HTR-8/SVneo (cell line): Measurements from ENCODE around the gene TMEM106A.
"Not testable (repeated sequence)": the region's sequence is repeated elsewhere in the genome, so short reads cannot be mapped to it uniquely, and the experiment has no call there.

ENCODE experiments used
- DNase-seq: peaks from one replicate; pipeline ENCODE4 v3.0.0; 2011; ENCODE audit warnings: low spot score, mixed read lengths; ENCODE audit not compliant: insufficient read length
- FAIRE-seq: peaks from 2 replicates; lab custom pipeline; 2011; peaks lifted over from hg19 to GRCh38; lab: Jason Lieb, UNC

Gene TMEM106A, protein sequence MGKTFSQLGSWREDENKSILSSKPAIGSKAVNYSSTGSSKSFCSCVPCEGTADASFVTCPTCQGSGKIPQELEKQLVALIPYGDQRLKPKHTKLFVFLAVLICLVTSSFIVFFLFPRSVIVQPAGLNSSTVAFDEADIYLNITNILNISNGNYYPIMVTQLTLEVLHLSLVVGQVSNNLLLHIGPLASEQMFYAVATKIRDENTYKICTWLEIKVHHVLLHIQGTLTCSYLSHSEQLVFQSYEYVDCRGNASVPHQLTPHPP

DNA sequence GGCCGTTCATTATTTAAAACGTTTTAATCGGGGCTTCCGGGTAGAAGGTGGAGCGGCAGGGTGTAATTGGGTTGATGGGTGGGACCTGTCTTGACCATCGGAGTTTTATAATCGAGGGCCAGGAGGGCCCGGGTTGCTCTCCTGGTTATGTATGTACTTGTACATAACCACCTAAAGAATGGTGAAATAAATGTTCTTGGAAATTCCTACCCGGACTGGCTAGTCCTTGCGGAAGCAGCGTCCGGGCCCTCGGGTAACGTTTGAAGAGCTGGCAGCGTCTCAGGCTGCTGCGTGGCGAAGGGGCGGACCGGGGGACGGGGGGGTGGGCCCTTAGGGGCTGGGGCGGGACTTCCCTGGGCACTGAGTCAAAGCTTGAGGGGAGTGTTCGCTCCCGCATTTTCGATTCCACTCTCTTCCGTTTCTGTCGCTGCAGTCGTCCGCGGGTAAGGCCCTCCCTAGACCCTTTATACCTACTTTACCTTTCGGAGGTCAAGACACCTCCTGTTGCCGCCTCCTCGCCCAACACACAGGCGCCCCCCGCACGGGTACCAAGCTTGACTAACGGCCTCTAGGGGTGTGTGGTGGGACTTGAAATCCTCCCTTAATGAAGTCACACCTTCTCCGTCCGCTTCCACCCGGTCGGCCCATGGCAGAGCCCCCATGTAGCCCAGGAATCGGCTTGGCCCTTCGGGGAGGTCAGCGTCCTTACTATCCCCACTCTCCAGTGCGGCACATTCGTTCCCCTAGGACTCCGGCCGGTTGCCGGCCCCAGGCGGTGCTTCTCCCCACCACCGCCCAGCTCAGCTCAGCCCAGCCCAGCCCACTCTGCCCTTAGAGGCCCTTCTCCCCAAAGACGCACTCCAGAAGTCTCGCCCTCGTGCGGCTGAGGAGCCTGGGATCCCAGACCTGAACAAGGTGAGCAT is at the start of gene TMEM106A:
Gene TMEM106A (plus strand): TSS at position 396 of the 923 bp plus-strand sequence. CDS start 1,167 bp downstream, outside the sequence.
- FAIRE-seq, result peak; percentile 71

DNA sequence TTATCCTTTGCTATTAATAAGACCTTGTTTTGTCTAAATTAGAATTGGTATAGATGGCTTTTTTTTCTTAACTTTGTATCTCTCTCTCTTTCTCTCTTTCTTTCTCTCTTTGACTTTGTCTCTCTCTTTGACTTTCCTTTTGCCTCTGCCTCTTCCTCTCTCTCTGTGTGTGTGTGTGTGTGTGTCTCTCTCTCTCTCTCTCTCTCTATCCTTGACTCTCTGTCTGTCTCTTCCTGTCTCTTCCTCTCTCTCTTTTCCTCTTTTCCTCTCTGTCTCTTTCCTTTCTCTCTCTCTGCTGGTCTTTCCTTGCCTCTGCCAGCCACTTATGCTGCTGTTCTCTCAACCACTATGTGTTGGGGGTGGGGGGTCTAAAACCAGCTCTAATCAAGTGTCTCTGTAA is 45.7 kb upstream of the TMEM106A start:
- not testable (repeated sequence) for DNase-seq, FAIRE-seq

More for the DNA sequence above, at the start of gene TMEM106A:
- peak; percentile 97 for DNase-seq

DNA sequence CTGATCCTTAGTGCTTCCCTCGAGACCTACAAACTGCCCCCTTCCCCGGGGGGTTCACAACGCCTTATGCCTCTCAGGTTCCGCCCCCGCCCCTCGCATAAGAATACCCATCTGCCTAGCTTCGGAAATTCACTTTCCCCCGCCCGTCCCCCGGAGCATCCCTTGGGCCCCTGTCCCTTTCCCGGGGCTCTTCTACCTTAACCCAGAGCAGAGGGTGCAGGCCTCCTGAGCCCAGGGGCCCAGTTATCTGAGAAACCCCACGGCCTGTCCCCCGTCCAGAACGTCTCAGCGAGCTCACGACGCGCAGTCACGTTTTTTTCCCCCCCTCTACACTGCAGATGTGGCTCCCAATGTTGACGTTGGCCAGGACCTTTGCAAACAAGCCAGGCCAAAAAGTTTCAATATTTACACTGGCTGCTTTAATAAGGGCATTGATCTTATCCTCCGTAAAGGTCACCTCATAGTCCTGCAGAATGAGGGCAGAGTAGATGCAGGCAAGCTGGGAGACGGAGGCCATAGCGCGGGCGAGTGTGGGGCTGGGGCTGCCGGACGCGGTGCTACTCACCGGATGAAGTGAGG is 42.0 kb upstream of the TMEM106A start:
- DNase-seq (no peak), FAIRE-seq (peak; percentile 9)

DNA sequence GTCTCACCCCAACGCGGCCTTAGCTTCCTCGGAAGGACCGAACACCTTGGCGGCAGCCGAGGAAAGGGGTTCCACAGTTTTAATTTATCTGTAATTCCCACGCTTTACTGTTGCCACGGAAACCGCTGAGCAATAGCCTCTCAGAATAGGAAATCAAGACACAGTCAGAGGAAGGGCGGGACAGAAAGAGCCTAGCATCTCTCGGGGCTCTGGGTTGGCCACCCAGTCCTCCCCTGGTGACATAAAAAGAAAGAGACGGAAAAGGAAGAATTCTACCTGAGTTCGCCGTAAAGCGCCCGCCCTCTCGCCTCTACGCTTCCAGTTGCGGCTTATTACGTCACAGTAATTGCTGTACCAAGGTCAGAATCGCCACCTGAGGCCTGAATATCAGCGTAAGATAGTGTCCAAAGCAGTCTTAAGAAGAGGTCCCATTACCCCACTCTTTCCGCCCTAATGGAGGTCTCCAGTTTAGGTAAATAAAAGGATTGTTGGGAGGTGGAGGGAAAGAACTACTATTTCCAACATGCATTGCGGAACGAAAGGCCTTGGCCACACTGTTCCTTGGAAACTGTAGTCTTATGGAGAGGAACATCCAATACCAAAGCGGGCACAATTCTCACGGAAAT is 41.4 kb upstream of the TMEM106A start:
- FAIRE-seq, result peak; percentile 36
- DNase-seq, result peak; percentile 99

DNA sequence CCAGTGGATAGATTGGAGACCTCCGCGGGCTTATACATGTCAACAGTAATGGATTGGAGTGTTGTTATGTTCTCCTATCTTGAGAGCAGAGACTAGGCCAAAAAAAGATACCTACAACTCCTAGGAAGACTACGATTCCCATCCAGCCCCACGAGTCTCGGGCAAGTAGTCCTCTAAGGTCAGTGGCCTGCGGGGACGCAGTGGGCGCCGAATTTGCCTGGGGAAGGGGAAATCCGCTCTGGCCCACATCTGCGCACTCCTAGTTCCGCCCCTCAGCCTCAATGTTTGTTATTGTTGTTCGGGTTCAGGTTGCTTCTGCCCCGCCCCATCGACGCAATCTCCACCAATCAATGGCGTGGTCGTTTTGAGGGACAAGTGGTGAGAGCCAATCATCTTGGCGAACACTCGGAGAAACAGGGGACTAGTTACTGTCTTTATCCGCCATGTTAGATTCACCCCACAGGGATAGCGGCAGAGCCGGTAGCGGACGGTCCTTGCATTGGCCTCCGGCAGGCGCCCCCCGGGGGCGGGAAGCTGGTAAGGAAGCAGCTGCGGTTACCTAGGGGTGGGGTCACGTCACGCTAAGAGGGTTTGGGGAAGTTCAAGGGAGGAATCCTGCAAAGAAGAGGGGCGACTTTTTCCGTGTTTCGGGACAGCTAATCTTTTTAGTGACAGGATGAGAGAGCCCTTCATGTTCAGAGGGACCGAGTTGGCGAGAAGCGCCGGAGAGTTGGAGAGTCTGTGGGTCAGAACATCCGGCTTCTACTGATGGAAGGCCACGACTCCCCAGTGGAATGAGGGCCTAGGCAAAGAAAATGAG is 40.7 kb upstream of the TMEM106A start, which contains the start of gene NBR1:
Gene NBR1 (plus strand): TSS at position 449 of the 820 bp plus-strand sequence. CDS start 4,586 bp downstream, outside the sequence.
- peak; percentile 99 for DNase-seq
- FAIRE-seq, result peak; percentile 85

DNA sequence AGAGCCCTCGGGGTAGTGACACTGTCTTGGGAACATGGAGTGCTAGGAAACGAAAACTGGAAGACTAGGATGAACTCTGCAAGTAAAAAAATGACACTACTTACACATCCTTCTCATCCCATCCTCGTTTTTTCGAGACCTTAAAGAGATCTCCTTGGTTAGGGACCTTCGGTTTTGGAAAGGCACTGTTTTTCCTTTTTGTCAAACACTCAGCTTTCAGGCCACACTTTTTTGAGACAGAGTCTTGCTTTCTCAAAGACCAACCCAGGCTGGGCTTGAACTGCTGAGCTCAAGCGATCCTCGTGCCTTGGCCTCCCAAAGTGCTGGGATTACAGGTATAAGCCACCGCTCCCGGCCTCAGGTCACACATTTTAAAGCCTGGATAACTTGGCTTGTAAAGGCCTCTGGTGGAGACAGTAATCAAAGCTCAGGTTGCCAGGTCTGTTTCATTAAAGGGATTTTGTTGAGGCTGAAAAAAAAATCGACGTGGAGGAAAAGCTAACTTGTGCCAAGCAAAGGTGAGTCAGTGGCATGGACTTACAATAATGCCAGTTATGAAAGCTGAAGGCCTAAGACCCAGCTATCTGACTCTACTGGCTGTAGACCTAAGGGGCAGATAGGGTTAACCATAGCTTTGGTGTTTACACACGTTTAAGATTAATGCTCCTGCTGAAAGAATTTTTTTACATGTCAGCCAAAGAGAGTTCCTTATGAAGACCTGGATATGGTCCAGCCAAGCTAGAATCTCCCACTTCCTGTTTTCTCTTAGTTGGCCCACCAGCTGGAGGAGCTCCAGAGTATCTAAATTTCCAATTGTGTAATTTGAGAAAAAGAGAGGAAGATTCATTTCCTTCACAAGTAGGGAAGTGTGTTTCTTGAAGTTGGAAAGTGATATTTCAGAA is 39.8 kb upstream of the TMEM106A start:
- FAIRE-seq, result no peak
- DNase-seq, result peak; percentile 64

DNA sequence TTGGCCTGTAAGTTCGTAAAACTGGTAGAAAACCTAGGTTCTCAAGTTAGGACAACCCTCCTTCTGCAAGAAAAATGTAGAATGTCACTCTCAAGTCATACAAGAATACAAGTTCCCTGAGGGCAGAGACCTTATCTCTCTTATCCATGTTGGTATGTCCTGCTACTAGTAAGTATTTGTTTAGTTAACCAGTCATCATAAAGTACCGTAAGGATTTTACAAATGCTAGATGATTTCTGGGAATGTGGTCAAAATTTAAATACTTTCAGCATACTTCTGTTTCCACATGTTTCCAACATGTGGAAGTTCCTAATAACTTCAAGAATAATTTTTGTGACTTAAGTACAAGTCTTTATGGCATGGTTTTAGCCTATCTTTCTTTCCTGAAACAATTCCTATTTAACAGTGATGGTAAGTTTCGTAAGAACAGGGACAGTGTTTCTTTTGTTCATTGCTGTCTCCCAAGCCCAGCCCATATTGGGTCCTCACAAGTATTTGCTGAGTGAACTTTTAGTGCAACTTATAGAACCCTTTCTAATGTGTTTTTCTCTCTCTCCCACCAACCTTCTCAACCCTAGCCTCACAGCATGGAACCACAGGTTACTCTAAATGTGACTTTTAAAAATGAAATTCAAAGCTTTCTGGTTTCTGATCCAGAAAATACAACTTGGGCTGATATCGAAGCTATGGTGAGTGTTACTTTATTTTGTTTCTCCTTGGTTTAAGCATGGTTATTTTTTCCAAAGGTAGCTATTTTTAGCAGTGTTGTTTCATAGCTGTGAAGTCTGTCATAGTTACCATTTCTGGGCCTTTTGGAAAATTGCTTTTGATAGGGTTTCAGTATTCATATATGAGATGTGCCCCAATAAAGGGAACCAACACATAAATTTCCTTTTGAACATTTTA is 36.2 kb upstream of the TMEM106A start:
- no peak for FAIRE-seq
- no peak for DNase-seq

DNA sequence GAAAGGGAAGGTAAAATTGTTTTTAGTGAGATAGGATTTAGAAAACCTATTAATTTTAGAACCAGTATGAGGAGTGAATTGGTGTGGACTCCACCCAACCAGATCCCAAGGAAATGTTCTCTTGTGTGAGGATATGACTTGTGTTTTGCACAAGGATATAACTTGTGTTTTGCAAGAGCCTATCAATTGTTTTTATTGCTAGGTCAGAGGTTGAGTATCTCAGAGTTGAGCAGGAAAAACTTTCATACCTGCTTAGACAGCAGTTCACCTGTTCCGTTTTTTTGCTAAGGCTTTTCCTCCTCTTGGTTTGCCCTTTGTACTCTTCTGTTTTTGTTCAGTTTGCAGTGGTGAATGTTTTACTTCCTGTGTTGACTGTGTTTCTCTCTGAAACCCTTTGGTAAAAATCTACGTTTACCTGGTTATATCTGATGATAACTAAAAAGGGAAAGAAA is 35.5 kb upstream of the TMEM106A start:
- FAIRE-seq (no peak), DNase-seq (no peak)

DNA sequence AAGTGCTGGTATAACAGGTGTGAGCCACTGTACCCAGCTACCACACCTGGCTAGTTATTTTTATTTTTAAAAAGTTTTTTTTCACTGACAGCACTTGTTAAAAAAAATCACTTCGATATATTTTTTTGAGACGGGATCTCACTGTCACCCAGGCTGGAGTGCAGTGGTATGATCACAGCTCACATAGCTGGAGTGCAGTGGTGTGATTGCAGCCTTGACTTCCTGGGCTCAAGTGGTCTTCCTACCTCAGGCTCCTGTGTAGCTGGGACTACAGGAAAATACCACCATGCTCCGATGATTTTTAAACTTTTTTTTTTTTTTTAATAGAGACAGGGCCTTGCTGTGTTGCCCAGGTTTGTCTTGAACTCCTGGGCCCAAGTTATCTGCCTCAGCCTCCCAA is 27.8 kb upstream of the TMEM106A start:
- FAIRE-seq (no peak), DNase-seq (no peak)

DNA sequence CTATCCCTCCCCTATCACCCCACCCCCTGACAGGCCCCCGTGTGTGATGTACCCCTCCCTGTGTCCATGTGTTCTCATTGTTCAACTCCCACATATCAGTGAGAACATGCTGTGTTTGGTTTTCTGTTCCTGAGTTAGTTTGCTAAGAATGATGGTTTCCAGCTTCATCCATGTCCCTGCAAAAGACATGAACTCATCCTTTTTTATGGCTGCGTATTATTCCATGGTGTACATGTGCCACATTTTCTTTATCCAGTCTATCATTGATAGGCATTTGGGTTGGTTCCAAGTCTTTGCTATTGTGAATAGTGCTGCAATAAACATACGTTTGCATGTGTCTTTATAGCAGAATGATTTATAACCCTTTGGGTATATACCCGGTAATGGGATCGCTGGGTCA is 25.0 kb upstream of the TMEM106A start:
- FAIRE-seq, result not testable (repeated sequence)

DNA sequence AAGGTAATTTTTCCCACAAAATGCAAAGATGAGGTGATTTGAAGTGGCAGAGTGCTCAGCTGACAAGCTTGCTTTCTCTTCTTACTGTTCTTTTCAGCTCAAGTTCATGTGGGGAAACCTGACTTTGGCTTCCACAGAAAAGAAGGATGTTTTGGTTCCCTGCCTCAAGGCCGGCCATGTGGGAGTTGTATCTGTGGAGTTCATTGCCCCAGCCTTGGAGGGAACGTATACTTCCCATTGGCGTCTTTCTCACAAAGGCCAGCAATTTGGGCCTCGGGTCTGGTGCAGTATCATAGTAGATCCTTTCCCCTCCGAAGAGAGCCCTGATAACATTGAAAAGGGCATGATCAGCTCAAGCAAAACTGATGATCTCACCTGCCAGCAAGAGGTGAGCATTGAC is 18.4 kb upstream of the TMEM106A start:
- no peak for DNase-seq
- FAIRE-seq, result no peak

More for the DNA sequence above, 25.0 kb upstream of the TMEM106A start:
- DNase-seq, result not testable (repeated sequence)

DNA sequence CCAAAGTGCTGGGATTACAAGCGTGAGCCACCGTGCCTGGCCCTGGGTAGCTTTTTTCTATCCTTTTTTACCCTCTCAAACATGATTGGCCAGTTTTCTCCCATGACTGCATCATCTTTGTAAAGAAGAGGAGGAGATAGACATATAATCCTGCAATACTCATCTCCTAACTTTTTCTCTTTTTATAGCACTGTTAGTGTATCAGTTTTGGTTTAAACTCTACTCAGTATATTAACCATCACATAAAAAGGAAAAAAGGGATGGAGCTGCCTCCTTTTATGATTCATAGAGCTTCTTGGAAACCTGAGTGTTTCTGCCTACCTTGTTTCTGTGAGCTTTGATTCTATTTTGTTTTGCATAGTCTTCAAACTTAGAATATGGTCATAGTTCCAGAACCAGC is 12.0 kb upstream of the TMEM106A start:
- no peak for FAIRE-seq
- no peak for DNase-seq

DNA sequence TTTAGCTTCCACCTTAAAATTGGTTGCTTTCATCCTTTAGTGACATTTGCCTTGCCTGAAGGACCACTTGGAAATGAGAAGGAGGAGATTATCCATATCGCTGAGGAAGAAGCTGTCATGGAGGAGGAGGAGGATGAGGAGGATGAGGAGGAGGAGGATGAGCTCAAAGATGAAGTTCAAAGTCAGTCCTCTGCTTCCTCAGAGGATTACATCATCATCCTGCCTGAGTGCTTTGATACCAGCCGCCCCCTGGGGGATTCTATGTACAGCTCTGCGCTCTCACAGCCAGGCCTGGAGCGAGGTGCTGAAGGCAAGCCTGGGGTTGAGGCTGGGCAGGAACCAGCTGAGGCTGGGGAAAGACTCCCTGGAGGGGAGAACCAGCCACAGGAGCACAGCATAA is 11.5 kb upstream of the TMEM106A start:
- FAIRE-seq (no peak), DNase-seq (no peak)

DNA sequence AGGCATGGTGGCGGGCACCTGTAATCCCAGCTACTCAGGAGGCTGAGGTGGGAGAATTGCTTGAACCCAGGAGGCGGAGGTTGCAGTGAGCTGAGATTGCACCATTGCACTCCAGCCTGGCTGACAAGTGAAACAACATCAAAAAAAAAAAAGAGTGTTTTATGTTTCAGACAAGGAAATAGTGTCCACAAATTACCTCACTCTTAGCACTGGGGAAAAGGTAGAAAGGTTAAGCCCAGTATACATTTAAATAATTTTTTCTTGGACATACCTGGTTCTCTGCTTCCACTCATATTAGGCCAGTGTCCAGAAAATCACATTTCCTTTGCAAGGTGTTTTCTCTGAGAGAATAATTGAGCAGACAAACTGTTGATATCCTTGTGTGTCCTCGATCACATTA is 8.7 kb upstream of the TMEM106A start:
- DNase-seq, FAIRE-seq: not testable (repeated sequence)

DNA sequence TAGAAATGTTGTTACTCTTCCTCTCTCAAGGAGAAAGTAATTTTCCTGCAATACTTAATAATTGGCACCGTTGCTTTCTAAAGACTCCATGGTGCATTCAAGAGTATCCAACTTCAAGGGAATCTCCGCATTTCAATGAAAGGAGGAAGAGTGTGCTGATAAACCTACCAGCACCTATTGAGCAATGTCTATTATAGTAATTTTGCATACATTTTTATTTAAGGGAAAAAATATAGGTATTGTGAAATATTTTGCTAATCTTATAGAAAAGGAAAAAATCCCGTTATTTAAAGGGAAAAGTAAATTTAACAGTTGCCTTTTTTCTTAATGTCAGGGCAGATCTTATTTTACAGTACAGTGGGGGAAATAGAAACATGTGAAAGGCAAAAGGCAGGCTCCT is 1.1 kb upstream of the TMEM106A start:
- no peak for FAIRE-seq
- no peak for DNase-seq

DNA sequence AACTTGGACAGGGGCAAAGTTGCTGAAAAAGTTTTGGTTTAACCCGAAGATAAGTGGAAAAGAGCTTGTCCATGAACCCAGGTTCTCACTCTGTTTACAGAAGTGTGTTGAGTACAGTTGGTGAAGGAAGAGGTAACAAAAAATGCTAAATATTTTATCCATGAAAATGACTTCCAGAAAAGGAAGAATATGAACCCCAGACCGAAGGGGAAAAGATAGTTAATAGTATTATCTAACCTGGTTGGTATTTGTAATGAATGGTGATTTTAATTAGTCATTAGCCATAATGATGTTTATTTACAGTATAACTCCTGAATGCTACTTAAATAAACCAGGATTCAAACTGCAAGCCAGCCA is 574 bp upstream of the TMEM106A start:
- FAIRE-seq, result no peak
- DNase-seq, result no peak
